CD1c-positive myeloid dendritic cell (primary cell): Measurements from ENCODE around the gene WNT7B.

ENCODE experiments used
- DNase-seq: peaks from one replicate; pipeline ENCODE4 v3.0.0-alpha.2; 2016; ENCODE audit errors: extremely low spot score

The WNT7B gene

DNA sequence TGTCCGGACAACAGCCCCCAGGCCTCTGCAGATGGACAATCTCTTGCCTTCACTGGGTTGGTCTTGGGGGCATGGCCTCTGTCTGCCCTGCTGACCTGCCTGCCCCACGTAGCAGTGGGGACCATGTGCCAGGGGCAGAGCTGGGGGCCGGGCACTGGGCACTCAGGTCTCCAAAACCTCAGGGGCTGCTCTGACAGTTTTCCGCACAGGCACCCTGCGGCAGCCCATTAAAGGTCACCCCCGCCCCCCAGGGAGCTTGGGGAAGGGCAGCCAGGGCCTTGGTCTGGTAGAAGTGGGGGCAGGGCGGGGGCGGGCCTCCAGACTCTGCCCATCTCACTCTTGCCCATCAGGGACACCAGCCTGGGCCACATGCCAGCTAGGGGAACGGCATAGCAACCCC lies 49.9 kb downstream of the WNT7B start:
- DNase-seq = no peak

DNA sequence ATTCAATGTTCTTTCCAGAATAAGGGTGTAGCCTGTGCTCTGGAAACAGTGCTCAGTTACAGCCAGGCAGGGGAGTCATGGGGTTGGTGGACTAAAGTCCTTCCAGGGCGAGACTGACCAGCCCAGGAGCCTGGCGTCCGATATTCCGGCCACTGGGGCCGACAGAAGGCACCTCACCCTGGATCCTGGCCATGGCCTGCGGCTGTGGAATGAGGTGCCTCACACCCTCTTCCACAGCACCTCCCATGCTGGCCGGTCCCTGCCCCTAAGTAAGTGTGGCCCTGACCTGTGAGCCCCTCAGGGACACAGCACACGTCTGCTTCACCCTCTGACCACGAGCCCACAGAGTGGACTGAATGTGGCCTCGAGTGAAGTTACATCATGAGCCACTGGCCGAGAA lies 50.5 kb downstream of the WNT7B start:
- no peak for DNase-seq

DNA sequence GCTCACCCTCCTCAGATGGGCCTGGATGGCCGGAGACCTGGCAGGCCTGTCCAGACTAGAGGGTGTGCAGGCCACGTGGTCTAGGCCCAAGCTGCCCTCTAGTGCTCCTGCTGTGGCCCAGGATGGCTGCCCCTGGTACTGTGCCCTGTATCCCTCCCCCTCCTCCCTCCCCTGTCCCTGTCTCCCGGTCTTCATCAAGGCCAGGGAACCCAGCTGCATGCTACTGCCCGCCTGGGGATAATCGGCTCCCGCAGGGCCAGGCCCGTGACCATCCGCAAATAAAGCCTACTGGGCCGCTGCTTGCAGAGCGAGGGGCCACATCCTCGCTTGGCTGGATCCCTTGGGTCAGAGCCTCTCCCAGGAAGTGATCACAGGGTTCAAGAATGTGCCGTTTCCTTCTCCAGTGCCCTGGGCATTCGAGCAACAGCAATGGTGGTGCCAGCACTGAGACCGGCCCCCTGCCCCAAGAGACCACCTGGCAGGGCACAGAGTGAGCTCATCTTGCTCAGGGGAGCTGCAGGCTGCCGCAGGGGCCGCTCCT lies 51.1 kb downstream of the WNT7B start:
- DNase-seq = no peak

DNA sequence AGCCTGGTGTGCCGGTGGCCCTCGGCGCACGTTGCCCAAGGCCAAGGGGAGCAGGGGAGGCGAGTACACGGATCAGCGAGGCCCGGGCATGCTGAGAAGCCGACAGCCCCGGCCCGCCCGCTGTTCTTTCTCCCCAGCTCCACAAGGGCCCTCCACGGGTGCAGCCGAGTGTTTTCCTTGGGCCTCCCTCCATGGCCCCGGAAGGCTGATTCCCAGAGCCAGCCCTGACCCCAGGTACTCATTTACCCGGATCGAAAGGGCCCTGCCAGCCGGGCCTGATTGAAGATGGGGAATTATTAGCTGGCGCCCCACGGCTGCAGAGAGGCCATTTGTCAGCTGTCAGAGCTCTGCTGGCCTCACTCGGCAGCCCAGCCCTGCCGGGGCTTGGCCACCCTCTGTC lies 53.1 kb downstream of the WNT7B start:
- DNase-seq = no peak

DNA sequence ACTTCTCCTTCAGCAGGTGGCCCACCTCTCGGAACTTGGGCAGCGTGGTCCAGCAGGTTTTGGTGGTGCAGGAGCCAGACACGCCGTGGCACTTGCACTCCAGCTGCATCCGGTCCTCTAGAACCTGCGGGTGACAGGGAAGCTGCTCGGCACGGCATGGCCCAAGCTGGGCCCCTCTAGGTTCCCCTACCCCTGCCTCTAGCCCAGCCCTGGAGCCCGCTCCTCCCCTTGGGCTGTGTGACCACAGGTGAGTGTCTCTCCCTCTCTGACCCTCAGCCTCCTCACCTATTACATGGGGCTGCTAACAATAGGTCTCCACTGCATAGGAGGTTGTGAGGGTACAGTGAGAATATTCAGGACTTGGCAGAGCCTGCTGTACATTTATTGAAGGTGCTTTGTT lies 53.8 kb downstream of the WNT7B start:
- DNase-seq = no peak

DNA sequence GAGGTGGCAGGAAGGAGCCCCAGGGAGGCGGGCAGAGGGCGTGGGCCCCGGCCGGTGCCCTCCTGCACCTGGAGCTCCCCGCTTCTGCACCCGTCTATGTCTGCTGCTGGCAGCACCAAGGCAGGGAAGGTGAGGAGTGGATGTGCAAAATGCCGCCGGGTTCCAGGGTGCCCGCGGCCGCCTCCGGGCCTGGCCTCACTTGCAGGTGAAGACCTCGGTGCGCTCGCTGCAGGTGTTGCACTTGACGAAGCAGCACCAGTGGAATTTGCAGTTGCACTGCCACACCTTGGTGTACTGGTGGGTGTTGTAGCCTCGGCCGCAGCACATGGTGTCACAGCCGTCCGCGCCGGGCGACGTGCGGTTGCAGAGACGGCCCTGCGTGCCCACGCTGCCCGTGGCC lies 54.3 kb downstream of the WNT7B start:
- no peak for DNase-seq

DNA sequence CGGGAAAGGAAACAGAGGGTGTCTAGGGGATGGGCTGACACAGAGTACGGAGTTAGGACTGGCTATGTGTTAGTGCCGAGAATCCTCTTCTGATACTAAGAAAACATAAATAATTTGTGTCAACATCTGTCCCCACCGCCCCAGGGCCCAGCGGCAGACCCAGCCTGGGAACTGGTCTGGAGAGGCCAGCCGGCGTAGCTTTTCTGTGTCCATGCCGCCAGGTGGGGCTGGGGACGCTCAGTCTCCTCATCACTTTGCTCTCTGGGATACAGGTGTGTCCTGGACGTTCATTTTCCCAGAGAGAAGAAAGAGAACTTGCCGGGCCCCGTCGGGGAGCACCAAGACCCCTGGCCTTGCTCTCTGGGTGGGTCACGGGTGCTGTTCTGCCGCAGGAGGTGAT lies 54.7 kb downstream of the WNT7B start:
- DNase-seq = no peak

DNA sequence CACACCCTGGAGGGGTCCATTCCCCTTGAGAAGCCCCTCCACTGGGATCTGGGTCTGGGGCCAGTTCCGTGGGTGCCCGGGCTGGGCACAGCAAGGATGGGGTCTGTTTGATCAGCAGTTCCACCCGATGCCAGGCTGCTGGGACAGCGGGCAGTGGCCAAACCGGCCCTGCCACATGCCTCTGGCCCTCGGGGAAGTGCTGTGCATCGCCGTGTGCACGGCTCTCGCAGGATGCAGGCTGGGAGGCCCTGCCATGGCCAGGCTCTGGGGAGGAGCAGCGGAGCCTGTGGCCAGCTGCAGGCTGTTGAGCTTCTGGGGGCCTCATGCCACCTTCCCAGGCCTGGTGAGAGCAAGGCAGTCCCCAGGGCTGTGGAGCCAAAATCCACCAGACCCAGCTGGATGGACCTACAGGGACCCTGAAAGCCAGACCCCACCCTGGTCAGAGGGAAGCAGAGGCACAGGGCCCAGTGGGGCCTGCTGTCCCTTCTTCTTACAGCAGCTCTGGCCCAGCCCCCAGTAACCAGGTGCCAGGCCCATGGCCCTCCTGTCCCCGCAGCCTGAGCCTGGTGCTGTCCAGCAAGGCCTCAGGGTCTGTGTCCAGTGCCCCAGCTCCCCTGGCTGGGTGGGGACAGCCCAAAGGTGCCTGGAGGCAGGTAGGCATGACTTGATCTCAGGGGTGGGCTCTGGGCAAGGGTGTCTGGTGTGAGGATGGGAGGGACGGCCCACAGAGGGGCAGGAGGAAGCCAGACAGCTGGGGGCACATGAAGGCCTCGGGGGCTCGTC lies 57.3 kb downstream of the WNT7B start:
- no peak for DNase-seq

DNA sequence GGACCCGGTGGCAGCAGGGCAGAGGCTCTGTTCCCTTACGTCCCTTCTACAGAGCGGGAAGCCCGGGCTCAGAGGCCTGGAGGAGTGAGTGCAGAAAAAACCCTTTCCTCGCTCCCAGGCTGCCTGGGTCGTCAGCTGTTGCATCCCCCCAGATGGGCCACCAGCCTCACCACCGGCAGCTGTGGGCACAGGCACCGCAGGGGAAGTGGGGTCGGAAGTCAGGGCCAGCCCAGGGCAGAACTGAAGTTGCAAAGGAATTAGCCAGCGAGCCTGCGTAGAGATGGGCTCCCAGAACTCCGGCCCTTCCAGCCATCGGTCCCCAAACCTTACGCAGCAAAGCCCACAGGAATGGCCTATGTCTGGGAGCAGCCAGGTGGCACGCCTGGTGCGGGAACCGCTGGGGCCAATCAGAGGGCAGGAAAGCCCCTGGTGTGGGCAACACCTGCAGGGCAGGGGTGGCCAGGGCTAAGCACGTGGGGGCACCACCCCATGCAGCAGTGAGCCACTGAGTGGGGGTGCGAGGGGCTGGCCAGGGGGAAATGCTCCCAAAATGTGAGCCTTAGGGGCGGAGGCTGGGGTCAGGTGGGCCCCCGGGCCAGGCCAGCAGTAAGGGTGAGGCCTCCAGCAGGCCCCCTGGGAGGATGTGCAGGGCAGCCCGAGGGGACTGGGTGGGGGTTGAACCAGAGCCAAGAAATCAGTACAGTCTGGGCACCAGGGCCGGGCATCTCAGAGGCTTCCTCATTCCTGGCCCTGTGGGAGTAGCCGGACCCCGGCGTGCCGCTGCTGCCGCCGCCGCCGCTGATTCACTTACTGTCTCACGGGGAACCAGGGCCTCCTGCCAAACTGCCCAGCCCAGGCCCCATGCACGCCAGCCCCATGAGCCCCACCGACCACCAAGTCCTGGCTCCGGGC lies 58.2 kb downstream of the WNT7B start:
- DNase-seq = peak; percentile 3

DNA sequence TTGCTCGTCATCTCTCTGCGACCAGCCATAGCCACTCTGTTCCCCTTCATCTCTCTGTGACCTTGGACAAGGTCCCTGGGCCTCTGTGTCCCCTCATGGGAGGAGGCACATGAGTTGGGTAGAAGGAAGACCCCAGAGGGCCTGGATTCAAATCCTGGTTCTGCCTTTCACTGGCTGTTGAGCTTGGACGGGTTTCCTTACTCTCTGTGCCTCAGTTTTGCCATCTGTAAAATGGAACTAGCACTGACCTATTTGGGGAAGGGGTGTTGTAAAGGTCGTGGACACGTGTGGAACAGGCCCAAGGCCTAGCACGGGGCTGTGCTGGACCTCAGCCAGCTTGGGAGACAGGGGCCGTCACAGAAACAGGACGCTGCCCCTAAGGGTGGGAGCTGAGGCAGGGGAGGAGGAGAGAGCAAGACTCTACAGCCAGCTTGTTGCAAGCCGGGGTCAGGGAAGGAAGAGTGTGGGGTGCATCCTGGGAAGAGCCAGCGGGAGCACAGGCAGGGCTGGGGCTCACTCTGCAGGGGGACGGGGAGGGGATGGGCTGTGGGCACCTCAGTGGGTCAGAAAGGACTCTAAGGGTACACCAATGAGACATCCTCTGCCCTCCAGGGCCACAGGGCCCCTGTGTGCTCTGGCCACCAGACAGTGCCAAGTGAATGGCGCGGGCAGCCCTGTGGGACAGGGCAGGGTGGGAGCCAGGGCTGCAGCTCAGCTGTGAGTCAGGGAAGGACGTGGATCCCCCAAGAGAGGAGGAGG lies 59.1 kb downstream of the WNT7B start:
- no peak for DNase-seq

DNA sequence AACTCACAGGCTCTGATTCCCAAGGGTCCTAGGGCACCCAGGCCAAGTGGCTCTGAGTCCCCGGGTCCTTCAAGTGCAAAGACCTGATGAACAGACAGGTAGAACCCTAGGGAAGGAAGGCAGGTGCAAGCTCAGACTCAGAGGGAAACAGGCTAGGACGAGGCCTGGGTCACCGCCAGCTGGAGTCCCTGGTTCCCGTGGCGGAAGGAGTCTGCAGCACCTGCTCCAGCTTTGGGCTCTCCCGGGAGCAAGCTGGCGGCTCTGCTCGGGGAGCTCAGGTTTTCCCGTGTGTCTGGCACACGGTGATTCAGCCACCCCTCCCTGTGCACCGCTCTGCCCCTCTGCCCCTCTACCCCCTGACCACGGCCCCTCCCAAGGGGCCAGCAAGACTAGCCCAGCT lies 59.8 kb downstream of the WNT7B start:
- DNase-seq = no peak

DNA sequence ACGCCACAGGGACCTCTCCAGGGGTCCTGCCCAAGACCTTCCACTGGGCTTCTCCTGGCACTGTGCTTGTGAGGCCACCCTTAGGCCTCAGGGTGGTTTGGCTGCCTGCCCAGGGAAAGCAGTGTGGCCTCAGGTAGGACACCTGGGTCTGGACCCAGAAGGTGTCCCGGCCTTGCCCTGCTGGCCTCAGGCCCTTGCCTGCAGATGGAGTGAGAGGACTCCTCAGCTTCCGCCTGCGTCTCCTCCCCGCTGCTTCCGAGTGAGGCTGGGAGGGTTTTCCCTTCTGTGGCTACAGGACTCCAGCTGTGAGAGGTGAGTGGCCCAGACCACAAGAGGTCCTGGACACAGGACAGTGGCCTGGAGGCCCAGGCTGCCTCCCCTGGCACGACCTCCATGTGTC lies 60.4 kb downstream of the WNT7B start:
- no peak for DNase-seq

DNA sequence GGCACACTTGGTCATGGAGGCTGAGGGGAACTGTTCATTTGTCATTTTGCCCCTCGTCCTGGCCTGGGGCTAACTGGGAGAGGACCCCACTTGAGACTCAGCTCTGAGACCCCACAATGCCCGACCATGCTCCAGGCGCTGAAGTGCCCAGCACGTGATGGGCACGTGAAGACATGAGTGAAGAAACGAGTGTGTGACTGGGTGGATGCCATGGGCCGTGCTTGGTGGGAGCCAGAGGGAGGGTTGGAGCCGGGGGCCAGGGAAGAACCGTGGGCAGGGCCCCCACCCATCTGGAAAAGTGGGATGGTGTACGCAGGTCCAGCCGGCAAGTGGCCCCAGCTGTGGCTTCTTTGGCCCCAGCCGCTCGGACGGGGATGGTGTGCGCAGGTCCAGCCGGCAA lies 61.1 kb downstream of the WNT7B start:
- DNase-seq = no peak

DNA sequence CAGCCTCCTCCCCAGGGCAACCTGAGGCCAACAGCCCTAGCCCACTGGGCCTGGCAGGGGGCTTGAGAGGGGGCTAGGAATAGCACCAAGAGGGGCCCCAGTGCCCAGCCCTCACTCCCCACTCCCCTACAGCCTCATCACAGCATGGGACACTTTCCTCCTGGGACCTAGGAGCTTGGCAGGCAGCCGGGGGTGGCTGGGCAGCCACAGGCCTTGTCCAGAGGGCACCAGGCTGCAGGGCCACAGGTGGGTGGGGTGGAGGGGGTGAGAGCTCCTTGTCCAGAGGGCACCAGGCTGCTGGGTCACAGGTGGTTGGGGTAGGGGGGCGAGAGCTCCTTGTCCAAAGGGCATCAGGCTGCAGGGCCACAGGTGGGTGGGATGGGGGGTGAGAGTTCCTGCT lies 61.8 kb downstream of the WNT7B start:
- DNase-seq = no peak

DNA sequence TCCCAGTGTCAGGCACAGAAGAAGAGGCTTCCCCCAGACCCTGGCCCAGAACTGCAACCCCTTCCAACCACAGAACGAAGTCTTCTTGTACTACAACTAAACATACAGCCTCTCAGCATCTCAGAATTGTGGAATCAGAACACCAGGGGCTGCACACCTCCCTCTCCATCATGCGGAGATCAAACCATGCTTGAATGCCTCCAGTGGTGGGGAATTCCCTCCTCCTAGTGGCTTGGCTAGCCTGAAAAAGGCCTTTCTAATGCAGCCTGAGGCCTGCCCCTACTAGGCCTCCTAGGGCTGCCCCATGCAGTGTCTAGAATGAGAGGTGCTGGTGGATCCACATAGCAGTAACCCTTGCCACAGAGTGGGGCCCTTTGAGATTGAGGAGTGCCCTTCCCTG lies 62.7 kb downstream of the WNT7B start:
- no peak for DNase-seq

DNA sequence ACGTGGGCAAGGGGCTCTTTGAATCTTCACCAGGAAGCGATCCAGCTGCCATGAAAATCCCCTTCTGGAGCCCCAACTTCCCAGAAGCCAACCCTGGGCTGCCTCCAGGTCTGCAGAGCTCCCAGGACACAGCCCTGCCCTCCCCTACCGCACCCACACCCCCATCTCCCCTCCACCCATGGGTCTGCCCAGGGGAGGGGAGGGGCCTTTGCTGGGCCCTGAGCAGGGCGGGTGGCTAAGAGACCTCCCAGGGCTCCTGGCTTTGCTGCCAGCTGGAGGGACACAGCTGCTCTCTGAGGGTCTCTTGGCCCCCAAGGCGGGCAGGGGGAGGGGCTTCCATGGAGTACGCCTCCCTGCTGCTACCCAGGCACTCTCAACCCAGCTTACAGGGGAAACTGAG lies 64.1 kb downstream of the WNT7B start:
- no peak for DNase-seq

DNA sequence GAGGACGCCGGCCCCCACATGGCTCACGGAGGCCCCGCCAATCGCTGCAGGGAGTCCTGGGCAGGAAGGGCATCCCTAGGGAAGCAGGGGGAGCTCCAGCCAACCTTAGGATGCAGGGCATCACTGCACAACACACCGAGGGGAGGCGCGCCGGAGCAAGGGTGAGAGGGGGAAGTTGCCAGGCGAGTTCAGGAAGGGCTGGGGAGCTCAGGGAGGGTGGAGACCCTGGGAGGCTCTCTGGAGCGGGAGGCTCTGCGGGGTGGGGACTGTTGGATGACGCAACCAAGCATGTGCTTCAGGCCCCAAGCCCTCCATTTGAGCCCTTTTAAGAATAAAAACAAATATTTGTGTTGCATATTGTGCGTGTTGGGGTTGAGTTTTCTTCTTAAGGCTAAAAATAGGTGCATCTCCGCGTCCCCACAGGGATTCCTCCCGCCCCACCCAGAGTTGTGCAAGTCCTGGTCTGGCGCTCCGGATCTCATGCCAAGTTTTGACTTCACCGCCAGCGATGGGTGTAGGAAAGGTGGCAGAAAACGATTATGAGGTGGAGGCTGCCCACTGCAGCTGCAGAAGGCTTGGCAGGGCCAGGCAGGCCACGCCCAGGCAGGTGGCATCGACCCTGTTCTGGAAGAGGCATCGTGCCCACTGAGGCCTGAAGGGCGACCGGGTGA lies 65.2 kb downstream of the WNT7B start:
- peak; percentile 9 for DNase-seq

DNA sequence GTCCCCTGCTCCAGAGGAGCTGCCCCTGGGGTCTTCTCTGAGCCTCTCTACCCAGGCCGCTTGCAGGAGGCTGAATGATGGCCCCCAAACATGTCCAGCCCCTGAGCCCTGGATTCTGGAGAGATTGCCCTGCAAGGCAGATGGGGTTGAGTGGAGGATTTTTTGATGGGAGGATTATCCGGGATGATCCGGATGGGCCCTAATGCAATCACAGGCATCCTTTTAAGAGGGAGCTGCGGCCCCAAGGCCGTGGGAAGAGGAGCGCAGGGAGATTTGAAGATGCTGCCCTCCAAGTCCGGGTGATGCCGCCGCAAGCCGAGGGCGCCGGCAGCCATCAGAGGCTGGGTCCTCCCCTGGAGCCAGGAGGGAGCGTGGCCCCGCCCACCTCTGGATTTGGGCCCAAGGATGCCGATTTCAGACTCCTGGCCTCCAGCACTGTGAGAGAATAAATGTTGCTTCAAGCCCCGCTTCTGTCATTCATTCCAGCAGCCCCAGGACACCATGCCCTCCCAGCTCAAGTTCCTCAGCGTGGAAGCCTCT lies 66.0 kb downstream of the WNT7B start:
- DNase-seq = no peak

DNA sequence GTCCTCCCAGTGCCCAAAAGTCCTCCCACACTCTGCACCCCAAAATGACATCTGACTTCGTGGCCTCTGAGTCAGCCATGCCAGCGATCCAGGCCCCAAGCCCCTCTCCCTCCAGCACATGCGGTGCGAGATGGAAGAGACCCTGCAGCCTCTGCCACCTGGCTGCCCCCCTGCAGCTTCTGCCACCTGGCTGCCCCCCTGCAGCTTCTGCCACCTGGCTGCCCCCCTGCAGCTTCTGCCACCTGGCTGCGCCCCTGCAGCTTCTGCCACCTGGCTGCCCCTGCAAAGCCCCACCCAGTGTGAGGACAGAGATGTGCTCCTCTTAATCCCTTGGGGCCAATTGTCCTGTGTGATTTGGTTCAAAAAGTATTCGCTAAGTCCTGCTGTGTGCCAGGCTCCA lies 68.0 kb downstream of the WNT7B start:
- no peak for DNase-seq

DNA sequence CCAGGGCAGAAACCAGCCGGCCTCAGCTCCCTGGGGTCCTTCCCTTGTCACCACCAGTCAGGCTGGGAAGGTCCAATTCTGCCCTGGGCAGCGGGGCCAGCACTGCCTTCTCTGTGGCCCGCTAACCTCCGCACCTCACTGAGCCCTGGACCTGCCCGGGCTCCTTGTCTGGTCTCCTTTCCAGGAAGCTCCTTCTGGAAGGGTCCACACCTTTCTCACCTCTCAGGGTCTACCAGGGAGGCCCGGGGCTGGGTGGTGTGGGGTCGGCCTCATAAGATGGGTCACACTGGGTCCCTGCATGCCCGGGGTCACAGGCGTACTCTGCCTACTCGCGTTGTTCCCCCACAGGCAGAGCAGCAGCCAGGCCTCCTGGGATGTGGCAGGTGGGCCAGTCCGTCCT lies 69.0 kb downstream of the WNT7B start:
- no peak for DNase-seq

DNA sequence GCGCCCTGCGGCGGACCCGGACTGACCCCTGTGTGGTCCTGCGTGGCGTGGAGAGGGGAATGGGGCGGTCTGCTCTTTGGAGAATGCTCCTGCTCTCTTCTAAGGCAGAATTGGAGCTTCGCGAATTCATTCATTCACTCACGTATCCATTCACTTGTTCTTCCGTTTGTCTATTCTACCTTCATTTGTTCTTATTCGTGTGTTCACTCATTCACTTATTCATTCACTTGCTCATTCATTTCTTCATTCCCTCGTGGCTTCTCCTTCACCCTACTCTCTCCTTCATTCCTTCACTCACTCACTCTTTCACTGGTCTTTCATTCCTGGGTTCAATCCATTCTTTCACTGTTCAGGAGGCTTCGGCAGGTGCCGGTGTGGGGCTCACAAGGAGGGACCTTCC lies 69.6 kb downstream of the WNT7B start:
- no peak for DNase-seq
